Pancreas (tissue), 10 donors: Measurements from ENCODE around the gene RIMKLA. TPM values are rescaled to one million over a fixed set of nuclear protein-coding genes. Genes with fewer than 3 reads are reported as not detected.

Experiments used
- ATAC-seq, 4 donors: fragments of 200-7000 bp; cut with Tn5 transposase; one replicate each; pipeline versions ENCODE4 v1.8.0 to v1.9.1; 2020; ENCODE audit warnings: mild to moderate bottlenecking in 4 of 4, moderate library complexity in 4 of 4
- DNase-seq, 6 donors: peaks; one replicate each; pipeline ENCODE4 v3.0.0-alpha.2; 2020
- FAIRE-seq: peaks from 2 replicates; lab custom pipeline; 2012; peaks lifted over from hg19 to GRCh38; lab: Jason Lieb, UNC
- H3K27ac ChIP-seq, 4 donors: fragments of 200-600 bp; sonication (generic); 1 replicate in 3 of 4; 2 replicates in 1 of 4; pipeline versions ENCODE4 v1.5.0 to v1.8.0; 2020
- H3K27me3 ChIP-seq, 4 donors: fragments of 200-600 bp; one replicate each; pipeline ENCODE4 v1.8.0; 2021
- H3K36me3 ChIP-seq, 3 donors: fragments of 200-600 bp; sonication (generic) in 1 of 3; one replicate each; pipeline versions ENCODE4 v1.5.0 to v1.8.0; 2020 to 2021
- H3K4me1 ChIP-seq, 3 donors: fragments of 200-600 bp; one replicate each; pipeline ENCODE4 v1.8.0; 2021
- H3K4me3 ChIP-seq, 4 donors: fragments of 200-600 bp; sonication (generic) in 2 of 4; one replicate each; pipeline versions ENCODE4 v1.5.0 to v1.8.0; 2020 to 2021
- H3K9me3 ChIP-seq, 4 donors: fragments of 200-600 bp; one replicate each; pipeline ENCODE4 v1.8.0; 2021
- WGBS, 2 donors: extraction: QIAGEN DNeasy Blood & Tissue Kit; methylation state at CpG; one replicate each; pipeline ENCODE4 v1.1.7; 2013; 5-methylcytosine and 5-hydroxymethylcytosine counted together
- intact Hi-C, 3 donors: fragments of 100-400 bp; cut with DNase I; formaldehyde crosslinking; loops; one replicate each; pipeline versions ENCODE4 v1.11.1 to v1.14.2; 2022
- polyA plus RNA-seq, 2 donors: library from polyadenylated mRNA; stranded (reverse); fragments of 200-250 nt; gene quantifications; one replicate each; pipeline ENCODE4 v1.2.3, GENCODE V29; 2013
- total RNA-seq, 6 donors: library from RNA; stranded (reverse); fragmentation: NEBNext Ultra II Directional in 4 of 6; extraction: Animal tissue kit (Norgen Biotek cat#: 25700) in 4 of 6; gene quantifications; one replicate each; pipeline versions ENCODE4 v1.2.1 to v1.2.4, GENCODE V29; 2021 to 2023
- TF ChIP-seq, protein P1 (sequence below), 4 donors: fragments of 200-600 bp; sonication (generic) in 3 of 4; IDR thresholded peaks; one replicate each; pipeline versions ENCODE4 v1.5.0 to v1.8.0; 2021; ENCODE audit warnings: antibody characterized with exemption in 4 of 4
- donor health status: healthy with polysubstance abuse.
- donor health status: DM: no; HTN: no; CAD: no; lungs with moderate emphysema.
- donor health status: DM: no; HTN: no; CAD: no.
- donor health status: control.
- donor health status: control.
- donor health status: Bipolar disorder and iron deficiency.
- donor health status: DM: yes; HTN: yes; CAD: no.
- donor health status: DM: no; HTN: no; CAD: no.
- donor health status: DM: no; HTN: no; CAD: no.
- donor health status: DM: yes; HTN: yes; CAD: no.

The RIMKLA gene
- total and polyA plus RNA-seq, 8 donors = 0.27 to 2.6 (median 1.9) TPM

DNA sequence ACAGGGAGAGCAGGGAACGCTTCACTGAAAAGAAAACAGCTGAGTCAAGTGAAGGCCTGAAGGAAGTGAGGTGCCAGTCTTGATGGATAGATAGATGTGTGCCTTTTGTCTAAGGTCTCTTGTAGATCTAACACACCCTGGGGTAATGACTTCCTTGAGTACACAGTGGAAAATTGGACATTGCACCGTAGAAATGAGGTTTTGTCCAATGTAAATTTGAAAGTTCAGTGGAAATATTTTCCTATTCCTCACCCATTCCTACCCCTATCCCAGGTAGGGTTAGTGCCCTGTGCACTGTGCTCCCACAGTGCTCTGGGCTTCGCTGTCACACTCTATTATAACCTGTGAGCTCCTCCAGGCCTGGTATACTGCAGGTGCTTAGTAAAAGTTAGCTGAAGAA lies 50.9 kb downstream of the RIMKLA start:
- Histone ChIP-seq H3K9me3 (no peaks in the 10 kb centered on the region), H3K36me3 (no peaks in the 10 kb centered on the region), H3K4me3 (no peak overlapping the region), H3K27me3 (no peaks in the 10 kb centered on the region), H3K4me1 (no peaks in the 10 kb centered on the region), H3K27ac (no peak overlapping the region)
- FAIRE-seq (peak; percentile 23), DNase-seq (no peak), ATAC-seq (no peak)
- 69 to 82% methylated on average over 3 of the region's 3 CpGs for WGBS, 2 donors
- intact Hi-C loops = no loop called here
- TF ChIP-seq, protein P1, sequence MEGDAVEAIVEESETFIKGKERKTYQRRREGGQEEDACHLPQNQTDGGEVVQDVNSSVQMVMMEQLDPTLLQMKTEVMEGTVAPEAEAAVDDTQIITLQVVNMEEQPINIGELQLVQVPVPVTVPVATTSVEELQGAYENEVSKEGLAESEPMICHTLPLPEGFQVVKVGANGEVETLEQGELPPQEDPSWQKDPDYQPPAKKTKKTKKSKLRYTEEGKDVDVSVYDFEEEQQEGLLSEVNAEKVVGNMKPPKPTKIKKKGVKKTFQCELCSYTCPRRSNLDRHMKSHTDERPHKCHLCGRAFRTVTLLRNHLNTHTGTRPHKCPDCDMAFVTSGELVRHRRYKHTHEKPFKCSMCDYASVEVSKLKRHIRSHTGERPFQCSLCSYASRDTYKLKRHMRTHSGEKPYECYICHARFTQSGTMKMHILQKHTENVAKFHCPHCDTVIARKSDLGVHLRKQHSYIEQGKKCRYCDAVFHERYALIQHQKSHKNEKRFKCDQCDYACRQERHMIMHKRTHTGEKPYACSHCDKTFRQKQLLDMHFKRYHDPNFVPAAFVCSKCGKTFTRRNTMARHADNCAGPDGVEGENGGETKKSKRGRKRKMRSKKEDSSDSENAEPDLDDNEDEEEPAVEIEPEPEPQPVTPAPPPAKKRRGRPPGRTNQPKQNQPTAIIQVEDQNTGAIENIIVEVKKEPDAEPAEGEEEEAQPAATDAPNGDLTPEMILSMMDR (IDR thresholded peaks at IDR 0.05) = no peak

GRCh38 chr1:42432714-42433113 lies 52.1 kb downstream of the RIMKLA start:
- no peak for FAIRE-seq

GRCh38 chr1:42433369-42433768 lies 52.8 kb downstream of the RIMKLA start:
- Histone ChIP-seq H3K9me3 (no peaks in the 10 kb centered on the region), H3K4me3 (no peak overlapping the region), H3K4me1 (no peaks in the 10 kb centered on the region), H3K27me3 (no peaks in the 10 kb centered on the region), H3K27ac (no peak overlapping the region), H3K36me3 (no peaks in the 10 kb centered on the region)
- intact Hi-C loops = no loop called here
- no peak for FAIRE-seq
- TF ChIP-seq, protein P1 (IDR thresholded peaks at IDR 0.05) = no peak
- no peak for DNase-seq
- WGBS, 2 donors = 92 to 93% methylated on average over 6 of the region's 6 CpGs
- no peak for ATAC-seq

More at GRCh38 chr1:42432714-42433113, 52.1 kb downstream of the RIMKLA start:
- Histone ChIP-seq H3K4me3 (no peak overlapping the region), H3K27ac (no peak overlapping the region), H3K27me3 (no peaks in the 10 kb centered on the region), H3K4me1 (no peaks in the 10 kb centered on the region), H3K36me3 (no peaks in the 10 kb centered on the region), H3K9me3 (no peaks in the 10 kb centered on the region)
- WGBS, 2 donors = 90 to 94% methylated on average over 4 of the region's 4 CpGs
- DNase-seq (no peak), ATAC-seq (no peak)
- TF ChIP-seq, protein P1 (IDR thresholded peaks at IDR 0.05) = no peak
- intact Hi-C loops = no loop called here

GRCh38 chr1:42434340-42434739 lies 53.7 kb downstream of the RIMKLA start:
- Histone ChIP-seq H3K4me3 (no peak overlapping the region), H3K9me3 (no peaks in the 10 kb centered on the region), H3K4me1 (no peaks in the 10 kb centered on the region), H3K27ac (no peak overlapping the region), H3K36me3 (no peaks in the 10 kb centered on the region), H3K27me3 (no peaks in the 10 kb centered on the region)
- WGBS, 2 donors = 90 to 92% methylated on average over 4 of the region's 4 CpGs
- FAIRE-seq (no peak), ATAC-seq (no peak), DNase-seq (no peak)
- intact Hi-C loops = no loop called here
- TF ChIP-seq, protein P1 (IDR thresholded peaks at IDR 0.05) = no peak

GRCh38 chr1:42439940-42440339 lies 59.3 kb downstream of the RIMKLA start:
- FAIRE-seq = no peak
- ATAC-seq = peak; percentile 28 to 77 (median 52)
- TF ChIP-seq, protein P1 (IDR thresholded peaks at IDR 0.05) = no peak
- Histone ChIP-seq H3K36me3 (no peaks in the 10 kb centered on the region), H3K4me1 (no peaks in the 10 kb centered on the region), H3K4me3 (no peak overlapping the region), H3K27me3 (no peaks in the 10 kb centered on the region), H3K9me3 (no peaks in the 10 kb centered on the region), H3K27ac (no peak overlapping the region)
- DNase-seq = no peak
- 46 to 50% methylated on average over 2 of the region's 2 CpGs for WGBS, 2 donors
- intact Hi-C loops = no loop called here
